Endothelial cell of umbilical vein (primary cell): ENCODE results near the gene MTIF3. TPM values are rescaled to one million over a fixed set of nuclear protein-coding genes. Genes with fewer than 3 reads are reported as not detected.

Experiments used
- BruUV-seq: library from RNA; stranded (reverse); fragments of 400-500 nt; replicated peaks from 2 replicates; lab custom pipeline; 2021; lab: Mats Ljungman, UMichigan
- CTCF ChIA-PET: fragments of 300-600, 350-600 bp; sonication (Branson Sonifier 250); formaldehyde crosslinking; loops from one replicate; lab custom pipeline; 2021; ENCODE audit warnings: antibody characterized with exemption, inconsistent platforms; lab: Charles Lee
- POLR2A ChIA-PET: fragments of 300-600, 350-600 bp; sonication (Branson Sonifier 250); formaldehyde crosslinking; loops from one replicate; lab custom pipeline; 2021; ENCODE audit warnings: antibody characterized with exemption, inconsistent platforms; lab: Charles Lee
- DNase-seq: peaks from one replicate; pipeline ENCODE4 v3.0.0-alpha.2; 2011; ENCODE audit warnings: low read depth, low spot score
- FAIRE-seq: peaks from 2 replicates; lab custom pipeline; 2011; peaks lifted over from hg19 to GRCh38; lab: Jason Lieb, UNC
- H2AFZ ChIP-seq: 2 replicates; pipeline ENCODE4 v1.6.0; 2012; ENCODE audit warnings: low read depth, low read length, control low read depth, inconsistent platforms
- H3K27ac ChIP-seq: 2 replicates; pipeline ENCODE4 v1.5.1; 2011; ENCODE audit warnings: low read depth, mild to moderate bottlenecking, control low read depth, low read length, moderate library complexity; ENCODE audit not compliant: insufficient read depth
- H3K27me3 ChIP-seq, 2 experiments: 2 replicates each; pipeline versions ENCODE4 v1.6.0 to v1.6.1; 2011; ENCODE audit warnings: low read length in 2 of 2, mixed read lengths in 1 of 2; ENCODE audit not compliant: control insufficient read depth in 2 of 2, insufficient read depth in 2 of 2
- H3K36me3 ChIP-seq, 2 experiments: 2 replicates in 1 of 2; 3 replicates in 1 of 2; pipeline ENCODE4 v1.5.1; 2011; ENCODE audit warnings: low read length in 2 of 2, mild to moderate bottlenecking in 1 of 2, moderate library complexity in 1 of 2; ENCODE audit not compliant: control insufficient read depth in 2 of 2, insufficient read depth in 2 of 2; ENCODE audit errors: extremely low read depth in 1 of 2
- H3K4me1 ChIP-seq: 3 replicates; pipeline ENCODE4 v1.5.1; 2011; ENCODE audit warnings: mild to moderate bottlenecking, low read length; ENCODE audit not compliant: control insufficient read depth, insufficient read depth; ENCODE audit errors: extremely low read depth
- H3K4me2 ChIP-seq: 2 replicates; pipeline ENCODE4 v1.6.1; 2011; ENCODE audit warnings: low read length, control low read depth, mixed read lengths; ENCODE audit not compliant: insufficient read depth
- H3K4me3 ChIP-seq, 3 experiments: fragments of 200-600 bp in 1 of 3; sonication (generic), shearing (Covaris generic) in 1 of 3; replicated peaks in 1 of 3; 2 replicates each; pipeline ENCODE4 v1.5.1; 2011 to 2016; ENCODE audit warnings: control low read depth in 3 of 3, low read length in 3 of 3, mild to moderate bottlenecking in 2 of 3, inconsistent platforms in 1 of 3, low read depth in 1 of 3, moderate library complexity in 1 of 3; ENCODE audit not compliant: insufficient read depth in 1 of 3
- H3K79me2 ChIP-seq: 2 replicates; pipeline ENCODE4 v1.6.0; 2012; ENCODE audit warnings: low read length, inconsistent platforms; ENCODE audit not compliant: control insufficient read depth, insufficient read depth
- H3K9ac ChIP-seq: replicated peaks from 2 replicates; pipeline ENCODE3; 2011; ENCODE audit warnings: low read length, control low read depth; ENCODE audit not compliant: insufficient read depth; ENCODE audit errors: extremely low read depth
- H3K9me1 ChIP-seq: replicated peaks from 3 replicates; pipeline ENCODE4 v1.6.0; 2011; ENCODE audit warnings: mild to moderate bottlenecking, low read length; ENCODE audit not compliant: control insufficient read depth, insufficient read depth; ENCODE audit errors: extremely low read depth
- H3K9me3 ChIP-seq: replicated peaks from 2 replicates; pipeline ENCODE4 v1.5.1; 2012; ENCODE audit warnings: low read length, inconsistent platforms; ENCODE audit not compliant: control insufficient read depth, insufficient read depth
- H4K20me1 ChIP-seq: replicated peaks from 2 replicates; pipeline ENCODE3; 2011; ENCODE audit warnings: mild to moderate bottlenecking, low read length; ENCODE audit not compliant: control insufficient read depth, insufficient read depth; ENCODE audit errors: extremely low read depth
- EZH2 ChIP-seq: IDR thresholded peaks from 2 replicates; pipeline ENCODE4 v1.6.1; 2012; ENCODE audit warnings: borderline replicate concordance, low read depth, mild to moderate bottlenecking, moderate library complexity, low read length, inconsistent platforms; ENCODE audit not compliant: severe bottlenecking
- FOS ChIP-seq: IDR thresholded peaks from 2 replicates; pipeline ENCODE4 v1.6.1; 2011; ENCODE audit warnings: mild to moderate bottlenecking, low read length, moderate library complexity, borderline replicate concordance; ENCODE audit not compliant: insufficient read depth
- GATA2 ChIP-seq: IDR thresholded peaks from 2 replicates; pipeline ENCODE4 v1.7.0; 2011; ENCODE audit warnings: low read depth, mild to moderate bottlenecking, moderate library complexity, mixed read lengths, low read length; ENCODE audit not compliant: insufficient read length, insufficient read depth
- JUN ChIP-seq: IDR thresholded peaks from 2 replicates; pipeline ENCODE4 v1.6.1; 2011; ENCODE audit warnings: borderline replicate concordance, low read depth; ENCODE audit not compliant: insufficient read length, insufficient read depth
- MYC ChIP-seq: IDR thresholded peaks from one replicate; pipeline ENCODE4 v1.6.1; 2011; ENCODE audit warnings: mild to moderate bottlenecking, low read depth, low read length
- POLR2A ChIP-seq: IDR thresholded peaks from 2 replicates; pipeline ENCODE4 v1.6.1; 2012; ENCODE audit warnings: low read depth, mild to moderate bottlenecking, control low read depth, low read length
- POLR2AphosphoS5 ChIP-seq: IDR thresholded peaks from 2 replicates; pipeline ENCODE4 v1.6.1; 2012; ENCODE audit warnings: low read depth, mild to moderate bottlenecking, control low read depth, low read length, moderate library complexity; ENCODE audit not compliant: insufficient read depth
- dilution Hi-C: fragments of 300-500 bp; cut with MboI; formaldehyde crosslinking; loops from one replicate; pipeline ENCODE4 v1.15.0; 2019; ENCODE audit warnings: low sequenced_read_pairs; ENCODE audit not compliant: extremely low pct_ligation_motif_present
- intact Hi-C: fragments of 100-400 bp; cut with micrococcal nuclease; formaldehyde crosslinking; loops from one replicate; pipeline ENCODE4 v1.10.0; 2022
- polyA plus RNA-seq, 4 experiments: library from polyadenylated mRNA; depleted of rRNA in 3 of 4; stranded (reverse) in 3 of 4; unstranded in 1 of 4; fragments of >200 nt; gene quantifications; 2 replicates each; pipeline versions ENCODE4 v1.2.1 to v1.2.3, GENCODE V29; 2011 to 2012; ENCODE audit warnings: missing spikeins in 1 of 4
- total RNA-seq: library from RNA; stranded (reverse); gene quantifications from 2 replicates; pipeline ENCODE4 v1.2.3, GENCODE V29; 2021
- TF ChIP-seq, protein P1 (sequence below), 2 donors: IDR thresholded peaks; 1 replicate in 1 of 2; 2 replicates in 1 of 2; pipeline ENCODE4 v1.5.1; 2011; ENCODE audit warnings: low read length in 2 of 2, mild to moderate bottlenecking in 2 of 2, moderate library complexity in 2 of 2, control low read depth in 1 of 2, inconsistent platforms in 1 of 2, low read depth in 1 of 2; ENCODE audit not compliant: insufficient read depth in 1 of 2; ENCODE audit errors: extremely low read depth in 1 of 2
- TF ChIP-seq, protein P2 (sequence below): IDR thresholded peaks from 2 replicates; pipeline ENCODE4 v1.6.1; 2011; ENCODE audit not compliant: insufficient read depth, insufficient read length

The MTIF3 gene
- total and polyA plus RNA-seq, 2 donors (not counting 3 experiments of a cell fraction or from before 2014, with no cell fraction given) = 23.5 to 37.5 TPM

- intact Hi-C loops = no loop called here
Observed at GRCh38 chr13:27425158-27425917, 25.0 kb downstream of the MTIF3 start.

More at GRCh38 chr13:27425158-27425917, 25.0 kb downstream of the MTIF3 start:
- CTCF ChIA-PET = interaction anchor here (0.8 to 4.6 kb wide), 16 partner anchors 10 to 559 kb away, joined by 3 to 41 read pairs (median 5); partner anchors contain the start of gene MTIF3
- no peaks in the 10 kb centered on the region for H3K9me3 ChIP-seq
- peak overlapping the region; percentile 88 for H2AFZ ChIP-seq
- H3K9me1 ChIP-seq = no peaks in the 10 kb centered on the region
- H3K27ac ChIP-seq = peak overlapping the region; percentile 69
- DNase-seq (no peak), FAIRE-seq (peak; percentile 18)
- BruUV-seq = no TSS peak
- peak overlapping the region; percentile 58 for H3K9ac ChIP-seq
- H3K79me2 ChIP-seq = peaks cover 15% of the 10 kb centered on the region
- peak overlapping the region in 2 of 3 experiments; percentile 57 to 66 for H3K4me3 ChIP-seq
- peaks cover 25% of the 10 kb centered on the region for H3K4me1 ChIP-seq
- no peaks in the 10 kb centered on the region for H3K27me3 ChIP-seq
- POLR2A ChIA-PET = interaction anchor here (1.2 to 1.7 kb wide), 3 partner anchors 20 to 230 kb away, joined by 3 to 8 read pairs (median 4); partner anchors contain the start of gene MTIF3
- peak overlapping the region; percentile 88 for H3K4me2 ChIP-seq
- TF ChIP-seq GATA2 = no peak
- no peak for TF ChIP-seq JUN
- no peak for TF ChIP-seq FOS
- TF ChIP-seq, protein P1, sequence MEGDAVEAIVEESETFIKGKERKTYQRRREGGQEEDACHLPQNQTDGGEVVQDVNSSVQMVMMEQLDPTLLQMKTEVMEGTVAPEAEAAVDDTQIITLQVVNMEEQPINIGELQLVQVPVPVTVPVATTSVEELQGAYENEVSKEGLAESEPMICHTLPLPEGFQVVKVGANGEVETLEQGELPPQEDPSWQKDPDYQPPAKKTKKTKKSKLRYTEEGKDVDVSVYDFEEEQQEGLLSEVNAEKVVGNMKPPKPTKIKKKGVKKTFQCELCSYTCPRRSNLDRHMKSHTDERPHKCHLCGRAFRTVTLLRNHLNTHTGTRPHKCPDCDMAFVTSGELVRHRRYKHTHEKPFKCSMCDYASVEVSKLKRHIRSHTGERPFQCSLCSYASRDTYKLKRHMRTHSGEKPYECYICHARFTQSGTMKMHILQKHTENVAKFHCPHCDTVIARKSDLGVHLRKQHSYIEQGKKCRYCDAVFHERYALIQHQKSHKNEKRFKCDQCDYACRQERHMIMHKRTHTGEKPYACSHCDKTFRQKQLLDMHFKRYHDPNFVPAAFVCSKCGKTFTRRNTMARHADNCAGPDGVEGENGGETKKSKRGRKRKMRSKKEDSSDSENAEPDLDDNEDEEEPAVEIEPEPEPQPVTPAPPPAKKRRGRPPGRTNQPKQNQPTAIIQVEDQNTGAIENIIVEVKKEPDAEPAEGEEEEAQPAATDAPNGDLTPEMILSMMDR (IDR thresholded peaks at IDR 0.05; ENCODE audit: extremely low read depth in 1 of 2, insufficient read depth in 1 of 2, low read depth in 1 of 2, low read length in 2 of 2) = no peak
- TF ChIP-seq, protein P2, sequence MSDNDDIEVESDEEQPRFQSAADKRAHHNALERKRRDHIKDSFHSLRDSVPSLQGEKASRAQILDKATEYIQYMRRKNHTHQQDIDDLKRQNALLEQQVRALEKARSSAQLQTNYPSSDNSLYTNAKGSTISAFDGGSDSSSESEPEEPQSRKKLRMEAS = no peak
- TF ChIP-seq MYC = no peak
- no peak for TF ChIP-seq EZH2
- no peak for TF ChIP-seq POLR2A
- no peak for TF ChIP-seq POLR2AphosphoS5
- peaks cover under 1 to 8% of the 10 kb centered on the region in 2 experiments for H3K36me3 ChIP-seq
- no peaks in the 10 kb centered on the region for H4K20me1 ChIP-seq
- dilution Hi-C loops = no loop called here
